Caco-2 (cell line): ENCODE results near the gene FOXP1. TPM values are rescaled to one million over a fixed set of nuclear protein-coding genes. Genes with fewer than 3 reads are reported as not detected.

Experiments
- BruUV-seq: library from RNA; stranded (reverse); fragments of 400-500 nt; replicated peaks from 2 replicates; lab custom pipeline; 2021; lab: Mats Ljungman, UMichigan
- CTCF ChIA-PET: fragments of 300-600 bp; sonication (Branson Sonifier 250); formaldehyde crosslinking; loops from one replicate; lab custom pipeline; 2022; ENCODE audit warnings: antibody characterized with exemption; lab: Charles Lee
- POLR2A ChIA-PET: fragments of 300-600 bp; sonication (Branson Sonifier 250); formaldehyde crosslinking; loops from one replicate; lab custom pipeline; 2022; ENCODE audit warnings: antibody characterized with exemption; lab: Charles Lee
- DNase-seq, 2 experiments: peaks; one replicate each; pipeline versions ENCODE4 v3.0.0 to v3.0.0-alpha.2; 2020 to 2022
- H3K27me3 ChIP-seq: replicated peaks from 2 replicates; pipeline ENCODE4 v1.6.0; 2011; ENCODE audit warnings: low read length; ENCODE audit not compliant: control insufficient read depth, insufficient read depth
- H3K36me3 ChIP-seq: 2 replicates; pipeline ENCODE4 v1.5.1; 2011; ENCODE audit warnings: low read length; ENCODE audit not compliant: control insufficient read depth, insufficient read depth
- H3K4me1 ChIP-seq: fragments of 250-450 bp; sonication (Bioruptor Pico); 2 replicates; pipeline ENCODE4 v1.5.1; 2020; ENCODE audit warnings: mild to moderate bottlenecking
- H3K4me3 ChIP-seq: 2 replicates; pipeline ENCODE4 v1.5.1; 2011; ENCODE audit warnings: low read depth, mild to moderate bottlenecking, control low read depth, low read length
- H3K9me3 ChIP-seq: fragments of 250-450 bp; sonication (Bioruptor Pico); 2 replicates; pipeline ENCODE4 v1.5.1; 2020; ENCODE audit warnings: mild to moderate bottlenecking, moderate library complexity
- H3K27ac Mint-ChIP-seq: one replicate; pipeline ENCODE4 v1.8.0; 2022; ENCODE audit warnings: mixed read lengths; ENCODE audit not compliant: unreplicated experiment
- H3K27me3 Mint-ChIP-seq: one replicate; pipeline ENCODE4 v1.8.0; 2022; ENCODE audit warnings: mixed read lengths; ENCODE audit not compliant: insufficient read depth, unreplicated experiment
- H3K36me3 Mint-ChIP-seq: one replicate; pipeline ENCODE4 v1.8.0; 2022; ENCODE audit warnings: mild to moderate bottlenecking, mixed read lengths; ENCODE audit not compliant: insufficient read depth, unreplicated experiment
- H3K4me1 Mint-ChIP-seq: one replicate; pipeline ENCODE4 v1.8.0; 2022; ENCODE audit warnings: low read depth, mixed read lengths; ENCODE audit not compliant: unreplicated experiment
- H3K4me3 Mint-ChIP-seq: one replicate; pipeline ENCODE4 v1.8.0; 2022; ENCODE audit warnings: mild to moderate bottlenecking, moderate library complexity, mixed read lengths; ENCODE audit not compliant: unreplicated experiment
- H3K9me3 Mint-ChIP-seq: one replicate; pipeline ENCODE4 v1.8.0; 2022; ENCODE audit warnings: mixed read lengths; ENCODE audit not compliant: unreplicated experiment
- intact Hi-C: fragments of 100-400 bp; cut with micrococcal nuclease; formaldehyde crosslinking; loops from one replicate; pipeline ENCODE4 v1.10.0; 2022; ENCODE audit not compliant: unreplicated experiment
- total RNA-seq: library from RNA; stranded (reverse); gene quantifications from 2 replicates; pipeline ENCODE4 v1.2.3, GENCODE V29; 2022
- TF ChIP-seq, protein P1 (sequence below), 2 experiments: fragments of 200-600 bp in 1 of 2; IDR thresholded peaks; 1 replicate in 1 of 2; 2 replicates in 1 of 2; pipeline versions ENCODE4 v1.5.1 to v1.8.0; 2011 to 2022; ENCODE audit warnings: antibody characterized with exemption in 1 of 2, control low read depth in 1 of 2, inconsistent platforms in 1 of 2, low read depth in 1 of 2, low read length in 1 of 2, mild to moderate bottlenecking in 1 of 2, moderate library complexity in 1 of 2; ENCODE audit not compliant: insufficient read depth in 1 of 2, severe bottlenecking in 1 of 2, unreplicated experiment in 1 of 2

FOXP1 gene
- total RNA-seq, 1 experiment from 2014 or later = 131 TPM

DNA sequence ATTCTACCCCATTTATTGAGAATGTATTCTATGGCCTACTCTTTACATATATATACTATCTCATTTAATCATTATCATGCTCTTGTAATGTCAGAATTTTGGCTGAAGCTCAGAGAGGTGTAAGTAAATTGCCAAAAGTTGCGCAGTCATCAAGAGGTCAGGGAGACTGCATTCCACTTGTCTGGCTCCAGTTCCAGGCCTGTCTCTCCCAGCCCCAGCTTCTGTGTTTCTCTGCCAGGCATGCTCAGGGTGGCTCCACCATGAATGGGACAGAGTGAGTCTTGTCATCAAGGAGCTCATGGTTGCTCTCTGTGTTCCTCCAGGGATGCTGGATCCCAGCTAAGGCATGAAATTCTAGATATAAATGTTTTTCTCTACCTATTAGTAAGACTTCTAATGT, 635.9 kb downstream of the FOXP1 start:
- no TSS peak for BruUV-seq
- intact Hi-C loops = no loop called here
- no peaks in the 10 kb centered on the region for H3K27me3 Mint-ChIP-seq
- Histone ChIP-seq H3K9me3 (no peaks in the 10 kb centered on the region), H3K27me3 (no peaks in the 10 kb centered on the region; the same call in 1 of the 2 replicates), H3K4me1 (no peaks in the 10 kb centered on the region), H3K36me3 (no peaks in the 10 kb centered on the region), H3K4me3 (no peak overlapping the region)
- DNase-seq = no peak
- peaks cover 26% of the 10 kb centered on the region for H3K36me3 Mint-ChIP-seq
- CTCF ChIA-PET = no interaction called here
- H3K4me1 Mint-ChIP-seq = no peaks in the 10 kb centered on the region
- TF ChIP-seq, protein P1, sequence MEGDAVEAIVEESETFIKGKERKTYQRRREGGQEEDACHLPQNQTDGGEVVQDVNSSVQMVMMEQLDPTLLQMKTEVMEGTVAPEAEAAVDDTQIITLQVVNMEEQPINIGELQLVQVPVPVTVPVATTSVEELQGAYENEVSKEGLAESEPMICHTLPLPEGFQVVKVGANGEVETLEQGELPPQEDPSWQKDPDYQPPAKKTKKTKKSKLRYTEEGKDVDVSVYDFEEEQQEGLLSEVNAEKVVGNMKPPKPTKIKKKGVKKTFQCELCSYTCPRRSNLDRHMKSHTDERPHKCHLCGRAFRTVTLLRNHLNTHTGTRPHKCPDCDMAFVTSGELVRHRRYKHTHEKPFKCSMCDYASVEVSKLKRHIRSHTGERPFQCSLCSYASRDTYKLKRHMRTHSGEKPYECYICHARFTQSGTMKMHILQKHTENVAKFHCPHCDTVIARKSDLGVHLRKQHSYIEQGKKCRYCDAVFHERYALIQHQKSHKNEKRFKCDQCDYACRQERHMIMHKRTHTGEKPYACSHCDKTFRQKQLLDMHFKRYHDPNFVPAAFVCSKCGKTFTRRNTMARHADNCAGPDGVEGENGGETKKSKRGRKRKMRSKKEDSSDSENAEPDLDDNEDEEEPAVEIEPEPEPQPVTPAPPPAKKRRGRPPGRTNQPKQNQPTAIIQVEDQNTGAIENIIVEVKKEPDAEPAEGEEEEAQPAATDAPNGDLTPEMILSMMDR (IDR thresholded peaks at IDR 0.05; ENCODE audit: insufficient read depth in 1 of 2, low read depth in 1 of 2, low read length in 1 of 2, severe bottlenecking in 1 of 2, unreplicated experiment in 1 of 2) = no peak
- no peak overlapping the region for H3K4me3 Mint-ChIP-seq
- POLR2A ChIA-PET = no interaction called here
- no peak overlapping the region for H3K27ac Mint-ChIP-seq
- H3K9me3 Mint-ChIP-seq = no peaks in the 10 kb centered on the region

DNA sequence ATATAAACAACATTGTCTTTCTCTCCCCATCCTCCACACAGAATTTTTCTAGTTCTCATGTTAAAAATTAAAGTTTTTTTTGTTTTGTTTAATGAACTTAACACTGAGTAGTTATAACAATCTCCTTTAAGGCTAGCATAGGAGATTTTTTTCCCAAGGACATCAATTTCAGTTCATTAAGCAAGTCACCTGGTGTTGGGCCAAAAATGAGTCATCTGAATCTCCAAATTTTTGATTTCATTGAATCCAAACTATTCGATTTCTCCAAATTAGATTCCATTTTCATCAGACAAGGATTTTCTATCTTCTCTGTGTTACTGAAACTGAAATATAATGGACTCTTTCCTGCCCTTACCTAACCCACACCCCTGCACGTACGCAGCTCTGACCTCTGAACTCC, 639.6 kb downstream of the FOXP1 start:
- H3K36me3 Mint-ChIP-seq = no peaks in the 10 kb centered on the region
- Histone ChIP-seq H3K27me3 (no peaks in the 10 kb centered on the region; the same call in 1 of the 2 replicates), H3K4me3 (no peak overlapping the region), H3K4me1 (no peaks in the 10 kb centered on the region), H3K9me3 (no peaks in the 10 kb centered on the region), H3K36me3 (no peaks in the 10 kb centered on the region)
- TF ChIP-seq, protein P1 (IDR thresholded peaks at IDR 0.05; ENCODE audit: insufficient read depth in 1 of 2, low read depth in 1 of 2, low read length in 1 of 2, severe bottlenecking in 1 of 2, unreplicated experiment in 1 of 2) = no peak
- H3K27me3 Mint-ChIP-seq = peaks cover 11% of the 10 kb centered on the region
- CTCF ChIA-PET = no interaction called here
- POLR2A ChIA-PET = no interaction called here
- no TSS peak for BruUV-seq
- H3K4me1 Mint-ChIP-seq = no peaks in the 10 kb centered on the region
- H3K27ac Mint-ChIP-seq = no peak overlapping the region
- no peak overlapping the region for H3K4me3 Mint-ChIP-seq
- intact Hi-C loops = no loop called here
- no peak for DNase-seq
- H3K9me3 Mint-ChIP-seq = peaks cover 10% of the 10 kb centered on the region

DNA sequence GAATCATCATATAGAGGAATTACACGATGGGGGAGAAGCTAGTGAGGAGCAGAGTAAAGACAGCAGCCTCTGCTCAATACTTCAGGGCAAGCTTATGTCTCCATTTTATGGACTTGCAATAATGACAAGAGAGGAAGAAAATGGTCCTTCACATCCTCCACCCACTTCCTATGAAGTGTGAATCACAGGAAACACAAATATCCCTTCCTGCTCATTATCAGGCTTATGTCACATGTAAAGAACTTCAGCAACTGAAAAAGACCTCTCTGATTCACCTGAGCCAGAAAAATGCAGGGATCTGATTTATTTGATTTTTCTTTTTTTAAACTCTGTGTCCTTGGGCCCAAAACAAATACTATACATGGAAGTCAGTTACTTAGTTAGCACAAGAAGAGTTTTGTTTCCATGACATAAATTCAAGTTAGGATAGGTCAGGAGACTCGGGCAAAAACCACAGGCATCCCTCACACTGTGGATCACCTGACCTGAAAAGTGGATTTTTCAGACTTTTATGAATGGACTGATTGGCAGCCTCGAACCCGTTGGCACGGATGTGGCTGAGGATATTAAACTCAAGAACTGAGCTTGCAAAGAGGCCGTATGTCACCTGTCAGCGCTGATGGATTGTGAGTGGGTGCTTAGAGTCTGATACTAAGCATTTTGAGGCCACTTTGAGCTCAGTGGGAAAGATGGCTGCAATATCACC, 650.3 kb downstream of the FOXP1 start:
- Histone ChIP-seq H3K4me1 (no peaks in the 10 kb centered on the region), H3K4me3 (no peak overlapping the region), H3K36me3 (no peaks in the 10 kb centered on the region), H3K27me3 (no peaks in the 10 kb centered on the region), H3K9me3 (no peaks in the 10 kb centered on the region)
- Mint-ChIP-seq H3K9me3 (no peaks in the 10 kb centered on the region), H3K27ac (no peak overlapping the region), H3K27me3 (peaks cover 10% of the 10 kb centered on the region), H3K4me1 (no peaks in the 10 kb centered on the region), H3K36me3 (no peaks in the 10 kb centered on the region), H3K4me3 (no peak overlapping the region)
- no TSS peak for BruUV-seq
- no peak for DNase-seq
- intact Hi-C loops = no loop called here
- POLR2A ChIA-PET = no interaction called here
- TF ChIP-seq, protein P1 (IDR thresholded peaks at IDR 0.05; ENCODE audit: insufficient read depth in 1 of 2, low read depth in 1 of 2, low read length in 1 of 2, severe bottlenecking in 1 of 2, unreplicated experiment in 1 of 2) = no peak
- CTCF ChIA-PET = no interaction called here
